Testis (tissue), 3 donors: ENCODE data around the gene MAP3K20. TPM values are rescaled to one million over a fixed set of nuclear protein-coding genes. Genes with fewer than 3 reads are reported as not detected.
A peak's percentile ranks its signal among the peaks of the same experiment; 100 is the strongest.

ENCODE experiments used
- DNase-seq: peaks from one replicate; pipeline ENCODE4 v3.0.0-alpha.2; 2019
- H3K27ac ChIP-seq, 2 donors: fragments of 200-600 bp; sonication (generic); one replicate each; pipeline ENCODE4 v1.5.1; 2019
- H3K27me3 ChIP-seq: fragments of 200-600 bp; sonication (generic); one replicate; pipeline ENCODE4 v1.5.1; 2019
- H3K36me3 ChIP-seq: fragments of 200-600 bp; sonication (generic); one replicate; pipeline ENCODE4 v1.5.1; 2017; ENCODE audit warnings: low read depth; ENCODE audit errors: missing control alignments
- H3K4me1 ChIP-seq: fragments of 200-600 bp; sonication (generic); one replicate; pipeline ENCODE4 v1.5.1; 2019
- H3K4me3 ChIP-seq, 2 donors: fragments of 200-600 bp; sonication (generic); one replicate each; pipeline ENCODE4 v1.5.1; 2017 to 2019
- H3K9me3 ChIP-seq: fragments of 200-600 bp; sonication (generic); one replicate; pipeline ENCODE4 v1.5.1; 2017
- POLR2A ChIP-seq: fragments of 450-650 bp; IDR thresholded peaks from one replicate; pipeline ENCODE4 v1.6.1; 2017; ENCODE audit warnings: antibody characterized with exemption, mild to moderate bottlenecking, moderate library complexity
- WGBS, 2 donors: methylation state at CpG; one replicate each; pipeline ENCODE4 v1.1.5; 2018; 5-methylcytosine and 5-hydroxymethylcytosine counted together
- intact Hi-C: fragments of 100-400 bp; cut with DNase I; formaldehyde crosslinking; loops from one replicate; pipeline ENCODE4 v1.15.1; 2023; ENCODE audit warnings: low total_unique reads
- polyA plus RNA-seq: library from polyadenylated mRNA; stranded (reverse); fragments of 350-450 nt; fragmentation: Illumina TruSeq; extraction: RNeasy Lipid Tissue Mini Kit (QIAGEN cat#74804); gene quantifications from one replicate; pipeline ENCODE4 v1.2.3, GENCODE V29; 2014; ENCODE audit warnings: low read depth, low replicate concordance; ENCODE audit not compliant: insufficient read depth
- total RNA-seq, 2 donors: library from RNA; depleted of rRNA; stranded (reverse); fragments of >200 nt; gene quantifications; one replicate each; pipeline ENCODE4 v1.2.3, GENCODE V29; 2016
- TF ChIP-seq, protein P1 (sequence below), 3 experiments: fragments of 450-650 bp in 2 of 3; fragments of 200-600 bp in 1 of 3; sonication (generic) in 1 of 3; IDR thresholded peaks; one replicate each; pipeline ENCODE4 v1.5.1; 2016 to 2019; ENCODE audit warnings: antibody characterized with exemption in 3 of 3, mild to moderate bottlenecking in 2 of 3, moderate library complexity in 1 of 3

MAP3K20 gene
- total and polyA plus RNA-seq, 3 donors from 2014 or later, result 20.7 to 30.8 (median 25.3) TPM

DNA sequence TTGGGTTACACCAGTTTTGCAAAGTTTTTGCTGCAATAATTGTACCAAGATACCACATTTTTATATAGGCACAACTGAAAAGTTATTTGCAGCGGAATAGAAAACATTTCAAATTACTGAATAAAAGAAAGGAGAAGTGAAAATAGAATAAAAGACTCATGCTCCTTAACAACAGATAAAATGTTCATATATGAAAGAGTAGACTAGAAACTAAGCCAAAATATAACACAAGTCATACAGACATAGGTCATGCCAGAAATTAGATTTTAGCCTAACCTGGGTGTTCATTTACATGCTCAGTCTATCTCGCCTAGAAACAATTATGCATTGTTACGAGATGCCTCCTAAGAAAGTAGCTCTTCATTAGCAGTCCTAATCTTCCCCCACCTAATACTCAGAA, 16.4 kb upstream of the MAP3K20 start:
- H3K4me3 ChIP-seq, result no peak overlapping the region
- TF ChIP-seq, protein P1, sequence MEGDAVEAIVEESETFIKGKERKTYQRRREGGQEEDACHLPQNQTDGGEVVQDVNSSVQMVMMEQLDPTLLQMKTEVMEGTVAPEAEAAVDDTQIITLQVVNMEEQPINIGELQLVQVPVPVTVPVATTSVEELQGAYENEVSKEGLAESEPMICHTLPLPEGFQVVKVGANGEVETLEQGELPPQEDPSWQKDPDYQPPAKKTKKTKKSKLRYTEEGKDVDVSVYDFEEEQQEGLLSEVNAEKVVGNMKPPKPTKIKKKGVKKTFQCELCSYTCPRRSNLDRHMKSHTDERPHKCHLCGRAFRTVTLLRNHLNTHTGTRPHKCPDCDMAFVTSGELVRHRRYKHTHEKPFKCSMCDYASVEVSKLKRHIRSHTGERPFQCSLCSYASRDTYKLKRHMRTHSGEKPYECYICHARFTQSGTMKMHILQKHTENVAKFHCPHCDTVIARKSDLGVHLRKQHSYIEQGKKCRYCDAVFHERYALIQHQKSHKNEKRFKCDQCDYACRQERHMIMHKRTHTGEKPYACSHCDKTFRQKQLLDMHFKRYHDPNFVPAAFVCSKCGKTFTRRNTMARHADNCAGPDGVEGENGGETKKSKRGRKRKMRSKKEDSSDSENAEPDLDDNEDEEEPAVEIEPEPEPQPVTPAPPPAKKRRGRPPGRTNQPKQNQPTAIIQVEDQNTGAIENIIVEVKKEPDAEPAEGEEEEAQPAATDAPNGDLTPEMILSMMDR (IDR thresholded peaks at IDR 0.05), result no peak
- TF ChIP-seq POLR2A, result no peak
- DNase-seq, result no peak
- H3K4me1 ChIP-seq, result no peaks in the 10 kb centered on the region
- H3K27me3 ChIP-seq, result no peaks in the 10 kb centered on the region
- no peak overlapping the region for H3K27ac ChIP-seq
- intact Hi-C loops, result no loop called here
- H3K9me3 ChIP-seq, result no peaks in the 10 kb centered on the region
- 93 to 95% methylated on average over 3 of the region's 3 CpGs for WGBS, 2 donors
- H3K36me3 ChIP-seq, result no peaks in the 10 kb centered on the region

GRCh38 chr2:173059971-173060461, 15.6 kb upstream of the MAP3K20 start:
- 40 to 51% methylated on average over 5 of the region's 5 CpGs for WGBS, 2 donors
- intact Hi-C loops, result no loop called here
- Histone ChIP-seq H3K9me3 (no peaks in the 10 kb centered on the region), H3K27ac (peak overlapping the region; percentile 34 to 44), H3K4me3 (no peak overlapping the region), H3K36me3 (no peaks in the 10 kb centered on the region), H3K27me3 (no peaks in the 10 kb centered on the region), H3K4me1 (no peaks in the 10 kb centered on the region)
- no peak for DNase-seq
- no peak for TF ChIP-seq POLR2A
- TF ChIP-seq, protein P1 (IDR thresholded peaks at IDR 0.05), result no peak

DNA sequence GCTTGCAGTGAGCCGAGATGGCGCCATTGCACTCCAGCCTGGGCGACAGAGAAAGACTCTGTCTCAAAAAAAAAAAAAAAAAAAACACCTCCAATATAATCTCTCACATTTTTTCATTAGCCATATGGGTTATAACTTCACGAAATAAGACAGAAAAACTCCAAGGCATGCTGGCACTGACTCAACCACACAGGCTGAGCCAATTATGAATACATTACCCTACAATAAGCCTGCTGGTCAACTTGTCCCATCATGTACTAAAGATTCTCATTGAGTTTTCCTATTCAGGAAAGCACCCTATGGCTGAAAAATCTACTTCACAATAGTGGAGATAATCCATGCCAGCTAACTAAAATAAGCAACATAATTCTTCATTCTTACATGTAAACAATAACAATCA, 12.8 kb upstream of the MAP3K20 start:
- intact Hi-C loops, result no loop called here
- no peak for DNase-seq
- no peak overlapping the region for H3K4me3 ChIP-seq
- H3K36me3 ChIP-seq, result no peaks in the 10 kb centered on the region
- no peaks in the 10 kb centered on the region for H3K27me3 ChIP-seq
- TF ChIP-seq, protein P1 (IDR thresholded peaks at IDR 0.05), result no peak
- no peak for TF ChIP-seq POLR2A
- H3K9me3 ChIP-seq, result no peaks in the 10 kb centered on the region
- no peaks in the 10 kb centered on the region for H3K4me1 ChIP-seq
- WGBS, 2 donors, result 68 to 77% methylated on average over 4 of the region's 4 CpGs
- no peak overlapping the region for H3K27ac ChIP-seq

DNA sequence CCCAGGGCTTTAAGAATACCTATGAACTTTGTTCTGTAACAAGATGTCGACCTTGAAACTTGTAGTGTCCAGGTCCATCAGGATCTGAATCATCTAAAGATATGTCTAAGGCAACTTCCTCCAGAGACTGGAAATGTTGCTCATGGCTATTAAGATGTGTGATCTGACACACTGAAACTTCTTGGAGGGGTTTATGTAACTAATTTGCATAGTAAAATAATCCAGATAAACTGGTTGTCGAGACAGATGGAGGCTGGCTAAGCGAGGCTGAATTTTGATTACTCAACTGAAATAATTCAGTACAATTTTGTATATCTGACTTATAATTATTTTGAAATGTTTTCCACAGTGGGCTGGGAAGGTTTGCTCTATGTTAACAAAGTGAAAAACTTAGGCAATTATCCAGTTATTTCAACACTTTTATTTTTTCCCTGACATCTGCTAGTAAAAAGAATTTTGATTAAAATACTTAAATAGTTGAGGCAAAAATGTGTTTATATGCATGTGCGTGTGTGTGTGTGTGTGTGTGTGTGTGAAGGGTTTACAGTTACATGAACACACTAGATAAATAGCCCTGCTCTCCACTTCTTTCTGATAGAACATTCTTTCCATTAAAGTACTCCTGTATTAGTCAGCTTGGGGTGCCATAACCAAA, 11.4 kb upstream of the MAP3K20 start:
- Histone ChIP-seq H3K4me1 (no peaks in the 10 kb centered on the region), H3K27me3 (no peaks in the 10 kb centered on the region), H3K9me3 (no peaks in the 10 kb centered on the region), H3K27ac (no peak overlapping the region), H3K36me3 (no peaks in the 10 kb centered on the region), H3K4me3 (no peak overlapping the region)
- 81 to 83% methylated on average over 4 of the region's 4 CpGs for WGBS, 2 donors
- DNase-seq, result no peak
- intact Hi-C loops, result no loop called here
- no peak for TF ChIP-seq POLR2A
- TF ChIP-seq, protein P1 (IDR thresholded peaks at IDR 0.05), result no peak
